Sigmoid colon (tissue), 7 donors: ENCODE measurements around the gene LIMK2. TPM values are rescaled to one million over a fixed set of nuclear protein-coding genes. Genes with fewer than 3 reads are reported as not detected.
"Not testable (repeated sequence)": the region's sequence is repeated elsewhere in the genome, so short reads cannot be mapped to it uniquely, and the experiment has no call there.

Experiments
- DNase-seq: peaks from one replicate; pipeline ENCODE4 v3.0.0-alpha.2; 2019
- H3K27ac ChIP-seq, 4 donors: fragments of 200-600 bp; sonication (generic); one replicate each; pipeline ENCODE4 v1.5.1; 2016 to 2019; ENCODE audit warnings: mild to moderate bottlenecking in 1 of 4
- H3K27me3 ChIP-seq, 3 donors: fragments of 200-600 bp; sonication (generic); one replicate each; pipeline ENCODE4 v1.5.1; 2019; ENCODE audit warnings: mild to moderate bottlenecking in 1 of 3
- H3K36me3 ChIP-seq, 4 donors: fragments of 200-600 bp; sonication (generic); one replicate each; pipeline ENCODE4 v1.5.1; 2016 to 2019
- H3K4me1 ChIP-seq, 4 donors: fragments of 200-600 bp; sonication (generic); one replicate each; pipeline ENCODE4 v1.5.1; 2017 to 2019
- H3K4me3 ChIP-seq, 4 donors: fragments of 200-600 bp; sonication (generic); one replicate each; pipeline ENCODE4 v1.5.1; 2017 to 2019; ENCODE audit warnings: mild to moderate bottlenecking in 2 of 4, moderate library complexity in 1 of 4
- H3K9me3 ChIP-seq, 4 donors: fragments of 200-600 bp in 3 of 4; sonication (generic) in 3 of 4; one replicate each; pipeline versions ENCODE4 v1.5.1 to v1.6.1; 2013 to 2019
- CTCF ChIP-seq, 4 experiments: fragments of 450-650 bp in 3 of 4; fragments of 200-600 bp in 1 of 4; IDR thresholded peaks; one replicate each; pipeline ENCODE4 v1.5.1; 2016 to 2019; ENCODE audit warnings: antibody characterized with exemption in 4 of 4, mild to moderate bottlenecking in 3 of 4, moderate library complexity in 2 of 4
- EP300 ChIP-seq, 4 donors: sonication (generic); formaldehyde crosslinking; IDR thresholded peaks; one replicate each; pipeline ENCODE4 v1.6.1; 2017; ENCODE audit warnings: antibody characterized with exemption in 4 of 4
- POLR2A ChIP-seq, 2 donors: fragments of 450-650 bp; IDR thresholded peaks; one replicate each; pipeline ENCODE4 v1.6.1; 2016; ENCODE audit warnings: antibody characterized with exemption in 2 of 2, mild to moderate bottlenecking in 2 of 2, moderate library complexity in 2 of 2
- POLR2AphosphoS5 ChIP-seq, 4 donors: sonication (generic); formaldehyde crosslinking; IDR thresholded peaks; one replicate each; pipeline ENCODE4 v1.6.1; 2017; ENCODE audit warnings: antibody characterized with exemption in 4 of 4
- WGBS, 2 donors: extraction: QIAGEN DNeasy Blood & Tissue Kit; methylation state at CpG; one replicate each; pipeline ENCODE4 v1.1.7; 2013; 5-methylcytosine and 5-hydroxymethylcytosine counted together
- intact Hi-C: fragments of 100-400 bp; cut with DNase I; formaldehyde crosslinking; loops from one replicate; pipeline ENCODE4 v1.15.1; 2023
- polyA plus RNA-seq, 3 donors: library from polyadenylated mRNA; stranded (reverse); fragments of 200-250 nt; gene quantifications; one replicate each; pipeline ENCODE4 v1.2.3, GENCODE V29; 2013
- total RNA-seq, 4 donors: library from RNA; depleted of rRNA; stranded (reverse); fragments of >200 nt; gene quantifications; one replicate each; pipeline ENCODE4 v1.1.0, GENCODE V29; 2016
- donor health status: healthy with polysubstance abuse.
- donor health status: Bipolar disorder and iron deficiency.
- donor health status: healthy.

Gene LIMK2
- total and polyA plus RNA-seq, 7 donors: 10.3 to 58.7 (median 20.8) TPM

DNA sequence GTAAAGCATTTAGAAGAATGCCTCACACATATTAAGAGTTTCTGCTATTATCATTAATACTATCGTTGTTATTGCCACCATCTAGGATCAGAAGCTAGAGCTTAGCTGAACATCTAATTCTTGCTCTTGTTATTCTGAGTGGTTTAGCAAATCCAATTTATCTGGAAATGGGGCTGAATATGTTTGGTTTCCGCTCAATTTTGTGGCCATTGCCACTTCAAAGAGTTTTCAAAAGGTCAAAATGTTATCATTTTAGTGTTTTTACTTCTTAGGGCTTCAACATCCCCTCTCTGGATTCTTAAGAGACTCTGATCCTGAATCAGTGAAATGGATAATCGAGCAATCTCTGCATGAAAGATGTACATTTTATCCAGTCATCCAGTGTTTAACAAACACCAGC is 90.4 kb downstream of the LIMK2 start:
- Histone ChIP-seq H3K9me3 (no peaks in the 10 kb centered on the region), H3K27me3 (no peaks in the 10 kb centered on the region), H3K36me3 (no peaks in the 10 kb centered on the region), H3K27ac (no peak overlapping the region), H3K4me3 (no peak overlapping the region), H3K4me1 (no peaks in the 10 kb centered on the region)
- 87 to 94% methylated on average over 3 of the region's 3 CpGs for WGBS, 2 donors
- no peak for DNase-seq
- TF ChIP-seq EP300 (IDR thresholded peaks at IDR 0.05) (no peak), POLR2A (IDR thresholded peaks at IDR 0.05) (no peak)
- intact Hi-C loops: no loop called here

DNA sequence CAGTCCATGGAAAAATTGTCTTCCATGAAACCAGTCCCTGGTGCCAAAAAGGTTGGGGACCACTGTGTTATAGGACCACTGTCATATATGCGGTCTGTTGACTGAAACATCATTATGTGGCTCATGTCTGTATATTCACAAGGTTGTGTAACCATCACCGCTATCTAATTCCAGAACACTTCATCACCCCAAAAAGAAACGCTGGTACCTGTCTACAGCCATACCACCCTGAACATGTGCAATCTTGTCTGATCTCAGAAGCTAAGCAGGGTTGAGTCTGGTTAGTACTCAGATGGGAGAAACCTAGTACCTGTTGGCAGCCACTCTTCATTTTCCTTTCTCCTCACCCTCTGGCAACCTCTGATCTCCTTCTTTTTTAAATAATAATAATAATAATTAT is 93.1 kb downstream of the LIMK2 start:
- intact Hi-C loops: no loop called here
- H3K27ac ChIP-seq: no peak overlapping the region
- TF ChIP-seq CTCF (IDR thresholded peaks at IDR 0.05) (no peak), EP300 (IDR thresholded peaks at IDR 0.05) (no peak), POLR2AphosphoS5 (IDR thresholded peaks at IDR 0.05) (no peak), POLR2A (IDR thresholded peaks at IDR 0.05) (no peak)
- no peaks in the 10 kb centered on the region for H3K4me1 ChIP-seq
- no peak overlapping the region for H3K4me3 ChIP-seq
- H3K9me3 ChIP-seq: no peaks in the 10 kb centered on the region
- H3K27me3 ChIP-seq: no peaks in the 10 kb centered on the region
- DNase-seq: no peak
- WGBS, 2 donors: 92 to 94% methylated on average over 3 of the region's 3 CpGs
- H3K36me3 ChIP-seq: no peaks in the 10 kb centered on the region

DNA sequence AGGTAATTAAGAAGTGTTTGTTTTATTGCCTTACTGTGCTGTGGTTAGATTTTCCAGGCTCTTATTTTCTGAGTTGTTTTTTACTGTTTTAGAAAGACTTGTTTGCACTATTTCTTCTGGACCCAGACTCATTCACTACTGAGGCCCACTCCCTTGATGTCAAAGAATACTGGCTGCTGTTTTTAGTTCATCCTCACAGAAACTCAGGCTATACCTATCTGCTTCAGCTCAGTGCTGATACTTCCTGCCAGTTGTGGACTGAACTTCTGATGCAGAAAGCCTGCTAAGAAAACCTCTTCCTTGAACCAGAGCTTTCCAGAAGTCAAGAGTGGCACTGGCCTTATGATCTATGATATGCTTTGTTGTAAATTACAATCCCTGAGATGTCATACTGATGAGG is 96.1 kb downstream of the LIMK2 start:
- Histone ChIP-seq H3K4me1 (peaks cover 0 to 4% (median 1%) of the 10 kb centered on the region in 4 donors), H3K27me3 (no peaks in the 10 kb centered on the region), H3K4me3 (no peak overlapping the region), H3K27ac (no peak overlapping the region), H3K9me3 (no peaks in the 10 kb centered on the region), H3K36me3 (no peaks in the 10 kb centered on the region)
- intact Hi-C loops: no loop called here
- DNase-seq: no peak
- TF ChIP-seq POLR2A (IDR thresholded peaks at IDR 0.05) (no peak), CTCF (IDR thresholded peaks at IDR 0.05) (no peak)

DNA sequence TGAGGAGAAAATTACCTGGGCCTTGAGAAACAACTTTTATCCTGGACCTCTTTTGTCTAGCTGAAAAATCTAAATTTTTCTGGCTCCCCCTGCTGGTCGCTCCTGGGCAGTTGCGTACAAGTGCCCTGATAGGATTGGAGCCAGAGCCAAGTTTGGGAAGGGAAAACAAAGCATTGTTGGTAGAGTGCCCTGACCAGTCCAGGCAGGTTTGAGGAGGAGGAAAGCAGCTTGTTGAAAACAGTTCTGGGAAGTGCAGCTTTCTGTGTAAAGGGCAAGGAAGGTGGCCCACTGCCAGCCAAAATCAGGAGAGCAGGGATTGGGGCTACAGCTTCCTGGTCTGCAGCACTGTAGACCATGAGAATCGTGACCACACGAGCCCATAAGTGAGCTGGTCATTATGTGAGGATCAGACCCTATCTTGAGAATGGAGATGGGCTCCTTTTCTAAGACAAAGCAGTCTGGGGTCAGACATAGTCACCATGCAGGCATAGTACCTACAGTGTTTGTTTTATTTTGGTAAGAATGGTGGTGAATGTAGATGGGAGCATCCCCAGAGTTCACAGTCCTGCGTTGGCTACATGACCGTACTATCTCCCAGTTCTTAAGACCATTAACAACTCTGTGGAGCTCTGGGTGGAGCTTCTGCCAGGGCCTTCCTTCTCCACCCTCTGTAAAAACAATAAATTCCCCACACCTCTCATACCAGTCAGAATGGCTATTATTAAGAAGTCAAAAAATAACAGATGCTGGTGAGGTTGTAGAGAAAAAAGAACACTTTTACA is 101.5 kb downstream of the LIMK2 start:
- Histone ChIP-seq H3K4me3 (no peak overlapping the region), H3K27ac (peak overlapping the region in 2 of 4 donors; percentile 51 to 63), H3K9me3 (no peaks in the 10 kb centered on the region), H3K27me3 (no peaks in the 10 kb centered on the region), H3K36me3 (no peaks in the 10 kb centered on the region), H3K4me1 (peaks cover 0 to 10% (median 6%) of the 10 kb centered on the region in 4 donors)
- peak in 3 of 4 donors; percentile 22 to 46 (median 31) for TF ChIP-seq POLR2AphosphoS5 (IDR thresholded peaks at IDR 0.05)
- TF ChIP-seq CTCF (IDR thresholded peaks at IDR 0.05): peak; percentile 56 to 86 (median 82)
- TF ChIP-seq POLR2A (IDR thresholded peaks at IDR 0.05): no peak
- no peak for TF ChIP-seq EP300 (IDR thresholded peaks at IDR 0.05)
- intact Hi-C loops: loop anchor here (1.0 to 2.0 kb wide), 2 partner anchors 21 to 101 kb away; partner anchors contain the start of genes LIMK2 and PIK3IP1
- peak; percentile 88 for DNase-seq
- 7 to 40% methylated on average over 6 of the region's 6 CpGs for WGBS, 2 donors

- DNase-seq, H3K9me3 ChIP-seq, H3K4me3 ChIP-seq, H3K36me3 ChIP-seq, H3K27ac ChIP-seq, H3K27me3 ChIP-seq, intact Hi-C loops: not testable (repeated sequence)
- WGBS, 2 donors: 91 to 96% methylated on average over 1 of the region's 1 CpG
- peaks cover 0 to 10% (median 6%) of the 10 kb centered on the region in 4 donors for H3K4me1 ChIP-seq
These were observed 102.1 kb downstream of the LIMK2 start for GRCh38 chr22:31314220-31314619.

- no peaks in the 10 kb centered on the region for H3K9me3 ChIP-seq
- 92 to 93% methylated on average over 4 of the region's 4 CpGs for WGBS, 2 donors
- peaks cover 0 to 15% (median 13%) of the 10 kb centered on the region in 4 donors for H3K36me3 ChIP-seq
- DNase-seq: no peak
- H3K4me1 ChIP-seq: no peaks in the 10 kb centered on the region
- H3K27me3 ChIP-seq: no peaks in the 10 kb centered on the region
- H3K4me3 ChIP-seq: no peak overlapping the region
- intact Hi-C loops: no loop called here
- H3K27ac ChIP-seq: no peak overlapping the region
- TF ChIP-seq POLR2A (IDR thresholded peaks at IDR 0.05): no peak
- no peak for TF ChIP-seq POLR2AphosphoS5 (IDR thresholded peaks at IDR 0.05)
- TF ChIP-seq EP300 (IDR thresholded peaks at IDR 0.05): no peak
- TF ChIP-seq CTCF (IDR thresholded peaks at IDR 0.05): no peak
These were observed 109.3 kb downstream of the LIMK2 start for GRCh38 chr22:31321421-31321820.
